ENCODE measurements around the gene PXT1. TPM values are rescaled to one million over a fixed set of nuclear protein-coding genes. Genes with fewer than 3 reads are reported as not detected.

Gene PXT1
- total RNA-seq, 3 donors from 2014 or later (not counting 1 experiment from before 2014, with no cell fraction given) = 0.27 to 1.0 (median 0.28) TPM

DNA sequence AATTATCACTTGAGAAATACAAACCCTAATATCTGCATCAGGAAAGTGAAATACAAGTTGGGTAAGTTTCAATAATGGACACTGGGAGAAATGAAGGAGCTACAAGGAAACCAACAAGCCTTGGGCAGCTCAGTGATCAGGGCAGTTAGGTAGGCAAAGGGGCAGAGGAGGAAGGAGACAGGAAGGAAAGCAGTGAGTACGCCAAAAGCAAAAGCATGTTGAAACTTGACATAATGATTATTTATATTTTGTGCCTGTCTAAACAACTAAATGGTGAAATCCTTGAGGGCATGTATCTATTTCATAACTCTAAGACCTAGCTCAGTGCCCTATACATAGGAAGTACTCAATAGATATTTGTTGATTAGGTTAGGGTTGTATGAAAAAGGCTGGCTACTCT lies 23.3 kb downstream of the PXT1 start:
- Mint-ChIP-seq H3K4me1 (peaks cover 15 to 17% of the 10 kb centered on the region in 2 donors), H3K27ac (no peak overlapping the region), H3K36me3 (no peaks in the 10 kb centered on the region), H3K27me3 (ENCODE audit: low read depth in 2 of 2) (peaks cover 4 to 6% of the 10 kb centered on the region in 2 donors), H3K9me3 (no peaks in the 10 kb centered on the region), H3K4me3 (no peak overlapping the region)
- Histone ChIP-seq H3K27me3 (ENCODE audit: control insufficient read depth, insufficient read depth, low read length) (no peaks in the 10 kb centered on the region), H3K27ac (ENCODE audit: low read length) (no peak overlapping the region), H3K4me1 (ENCODE audit: control insufficient read depth, insufficient read depth, low read length) (peaks cover 11% of the 10 kb centered on the region), H3K36me3 (ENCODE audit: control insufficient read depth, insufficient read depth, low read length) (no peaks in the 10 kb centered on the region), H3K9me3 (ENCODE audit: control insufficient read depth, insufficient read depth, low read length) (no peaks in the 10 kb centered on the region), H3K4me3 (ENCODE audit: low read length) (no peak overlapping the region)
- ATAC-seq (no peak), DNase-seq (no peak)
- intact Hi-C loops (cut with micrococcal nuclease) = no loop called here
- TF ChIP-seq CTCF (IDR thresholded peaks at IDR 0.05) = no peak
- 75% methylated on average over 1 of the region's 1 CpG for WGBS (ENCODE audit: insufficient coverage)

- H3K27me3 ChIP-seq (ENCODE audit: control insufficient read depth, insufficient read depth, low read length) = no peaks in the 10 kb centered on the region
- Mint-ChIP-seq H3K9me3 (no peaks in the 10 kb centered on the region), H3K36me3 (no peaks in the 10 kb centered on the region), H3K27ac (no peak overlapping the region), H3K27me3 (ENCODE audit: low read depth in 2 of 2) (peaks cover 4 to 10% of the 10 kb centered on the region in 2 donors), H3K4me3 (no peak overlapping the region), H3K4me1 (peaks cover 10 to 12% of the 10 kb centered on the region in 2 donors)
- no peaks in the 10 kb centered on the region for H3K9me3 ChIP-seq (ENCODE audit: control insufficient read depth, insufficient read depth, low read length)
- intact Hi-C loops (cut with micrococcal nuclease) = no loop called here
- peaks cover 7% of the 10 kb centered on the region for H3K4me1 ChIP-seq (ENCODE audit: control insufficient read depth, insufficient read depth, low read length)
- no peak overlapping the region for H3K27ac ChIP-seq (ENCODE audit: low read length)
- ATAC-seq (no peak), DNase-seq (no peak)
- no peak overlapping the region for H3K4me3 ChIP-seq (ENCODE audit: low read length)
- 100% methylated on average over 3 of the region's 3 CpGs for WGBS (ENCODE audit: insufficient coverage)
- no peak for TF ChIP-seq CTCF (IDR thresholded peaks at IDR 0.05)
- no peaks in the 10 kb centered on the region for H3K36me3 ChIP-seq (ENCODE audit: control insufficient read depth, insufficient read depth, low read length)
These were observed 24.1 kb downstream of the PXT1 start for GRCh38 chr6:36418558-36418957.

DNA sequence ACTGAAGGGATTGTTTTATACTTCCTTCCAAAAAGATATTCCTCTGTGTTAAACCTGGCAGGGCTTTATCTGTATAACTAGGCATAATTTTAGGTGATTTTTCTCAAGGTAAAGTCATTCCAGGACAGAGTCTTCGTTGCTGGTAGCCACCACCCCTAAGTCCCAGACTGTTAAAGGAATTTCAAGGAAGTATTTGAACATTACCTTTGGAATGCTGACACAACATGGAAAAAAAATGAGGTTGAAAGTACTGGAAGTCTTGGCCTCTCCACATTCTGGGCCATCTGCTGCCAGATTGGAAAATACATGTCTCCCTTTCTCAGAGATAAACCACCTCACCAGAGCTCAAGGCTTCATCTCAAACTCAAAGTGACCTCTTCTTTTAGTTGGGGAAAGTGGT lies 28.2 kb downstream of the PXT1 start:
- H3K4me1 ChIP-seq (ENCODE audit: control insufficient read depth, insufficient read depth, low read length) = no peaks in the 10 kb centered on the region
- no peaks in the 10 kb centered on the region for H3K36me3 ChIP-seq (ENCODE audit: control insufficient read depth, insufficient read depth, low read length)
- peaks cover 8% of the 10 kb centered on the region for H3K36me3 Mint-ChIP-seq
- 100% methylated on average over 1 of the region's 1 CpG for WGBS (ENCODE audit: insufficient coverage)
- H3K4me3 ChIP-seq (ENCODE audit: low read length) = no peak overlapping the region
- H3K27me3 Mint-ChIP-seq (ENCODE audit: low read depth in 2 of 2) = peaks cover 14 to 24% of the 10 kb centered on the region in 2 donors
- no peak for DNase-seq
- H3K27ac Mint-ChIP-seq = no peak overlapping the region
- H3K4me3 Mint-ChIP-seq = no peak overlapping the region
- no peaks in the 10 kb centered on the region for H3K4me1 Mint-ChIP-seq
- no peaks in the 10 kb centered on the region for H3K9me3 ChIP-seq (ENCODE audit: control insufficient read depth, insufficient read depth, low read length)
- TF ChIP-seq CTCF (IDR thresholded peaks at IDR 0.05) = no peak
- ATAC-seq = no peak
- H3K27me3 ChIP-seq (ENCODE audit: control insufficient read depth, insufficient read depth, low read length) = no peaks in the 10 kb centered on the region
- H3K9me3 Mint-ChIP-seq = peaks cover 3% of the 10 kb centered on the region in 2 donors
- H3K27ac ChIP-seq (ENCODE audit: low read length) = no peak overlapping the region
- intact Hi-C loops (cut with micrococcal nuclease) = no loop called here
